Esophagus squamous epithelium (tissue), 5 donors: ENCODE results near the gene ATM. TPM values are rescaled to one million over a fixed set of nuclear protein-coding genes. Genes with fewer than 3 reads are reported as not detected.
"Not testable (repeated sequence)": the region's sequence is repeated elsewhere in the genome, so short reads cannot be mapped to it uniquely, and the experiment has no call there.

ENCODE experiments used
- DNase-seq: peaks from one replicate; lab custom pipeline; 2025; lab: John Stamatoyannopoulos, UW
- H3K27ac ChIP-seq, 4 donors: fragments of 200-600 bp; sonication (generic); one replicate each; pipeline ENCODE4 v1.5.1; 2016 to 2019; ENCODE audit warnings: mild to moderate bottlenecking in 1 of 4
- H3K27me3 ChIP-seq, 4 donors: fragments of 200-600 bp; sonication (generic); 1 replicate in 3 of 4; 2 replicates in 1 of 4; pipeline versions ENCODE4 v1.5.1 to v1.6.0; 2017 to 2021; ENCODE audit warnings: antibody characterized with exemption in 1 of 4
- H3K36me3 ChIP-seq, 3 donors: fragments of 200-600 bp; sonication (generic); one replicate each; pipeline ENCODE4 v1.5.1; 2016 to 2019
- H3K4me1 ChIP-seq, 3 donors: fragments of 200-600 bp; sonication (generic); one replicate each; pipeline ENCODE4 v1.5.1; 2017 to 2019
- H3K4me3 ChIP-seq, 4 donors: fragments of 200-600 bp; sonication (generic); 1 replicate in 3 of 4; 2 replicates in 1 of 4; pipeline ENCODE4 v1.5.1; 2016 to 2019; ENCODE audit warnings: mild to moderate bottlenecking in 2 of 4, moderate library complexity in 1 of 4
- H3K9me3 ChIP-seq, 3 donors: fragments of 200-600 bp; sonication (generic); one replicate each; pipeline ENCODE4 v1.5.1; 2016 to 2019
- CTCF ChIP-seq, 6 experiments: fragments of 450-650 bp in 4 of 6; fragments of 200-600 bp in 2 of 6; sonication (generic) in 2 of 6; IDR thresholded peaks; one replicate each; pipeline ENCODE4 v1.5.1; 2016 to 2019; ENCODE audit warnings: antibody characterized with exemption in 6 of 6, mild to moderate bottlenecking in 4 of 6, moderate library complexity in 4 of 6
- POLR2A ChIP-seq, 4 donors: fragments of 450-650 bp; IDR thresholded peaks; one replicate each; pipeline ENCODE4 v1.6.1; 2017; ENCODE audit warnings: antibody characterized with exemption in 4 of 4, mild to moderate bottlenecking in 4 of 4, moderate library complexity in 3 of 4
- WGBS, 2 donors: methylation state at CpG; one replicate each; pipeline ENCODE4 v1.1.5; 2018; 5-methylcytosine and 5-hydroxymethylcytosine counted together
- intact Hi-C: fragments of 100-400 bp; cut with DNase I; formaldehyde crosslinking; loops from one replicate; pipeline ENCODE4 v1.15.0; 2022
- total RNA-seq, 4 donors: library from RNA; depleted of rRNA; stranded (reverse); fragments of >200 nt; gene quantifications; one replicate each; pipeline ENCODE4 v1.1.0, GENCODE V29; 2016
- donor health status: DM: yes; HTN: yes; CAD: no.

ATM gene
- total RNA-seq, 4 donors from 2014 or later, result 13.9 to 52.6 (median 21.7) TPM

- intact Hi-C loops, result no loop called here
- Histone ChIP-seq H3K27ac (no peak overlapping the region), H3K27me3 (no peaks in the 10 kb centered on the region), H3K9me3 (no peaks in the 10 kb centered on the region), H3K4me3 (no peak overlapping the region), H3K4me1 (peaks cover 0 to 7% (median 0%) of the 10 kb centered on the region in 3 donors), H3K36me3 (peaks cover 0 to 34% (median 0%) of the 10 kb centered on the region in 3 donors)
- no peak for TF ChIP-seq POLR2A (IDR thresholded peaks at IDR 0.05)
- TF ChIP-seq CTCF (IDR thresholded peaks at IDR 0.05), result no peak
- no peak for DNase-seq
- 17 to 59% methylated on average over 1 of the region's 1 CpG for WGBS, 2 donors
These were observed 145.3 kb downstream of the ATM start for GRCh38 chr11:108368134-108368533.

- DNase-seq, result no peak
- Histone ChIP-seq H3K4me3 (no peak overlapping the region), H3K27me3 (no peaks in the 10 kb centered on the region), H3K4me1 (peaks cover 0 to 7% (median 0%) of the 10 kb centered on the region in 3 donors), H3K9me3 (no peaks in the 10 kb centered on the region), H3K36me3 (peaks cover 0 to 34% (median 0%) of the 10 kb centered on the region in 3 donors), H3K27ac (no peak overlapping the region)
- TF ChIP-seq CTCF (IDR thresholded peaks at IDR 0.05), result no peak
- no peak for TF ChIP-seq POLR2A (IDR thresholded peaks at IDR 0.05)
- intact Hi-C loops, result no loop called here
- 82 to 84% methylated on average over 5 of the region's 5 CpGs for WGBS, 2 donors
These were observed 146.2 kb downstream of the ATM start for GRCh38 chr11:108369064-108369463.

- intact Hi-C loops, result no loop called here
- no peaks in the 10 kb centered on the region for H3K9me3 ChIP-seq
- peaks cover 0 to 7% (median 0%) of the 10 kb centered on the region in 3 donors for H3K4me1 ChIP-seq
These were observed 147.4 kb downstream of the ATM start for GRCh38 chr11:108370315-108370714.

GRCh38 chr11:108370990-108371389 lies 148.1 kb downstream of the ATM start:
- no peaks in the 10 kb centered on the region for H3K9me3 ChIP-seq
- no peak overlapping the region for H3K4me3 ChIP-seq
- H3K27me3 ChIP-seq, result no peaks in the 10 kb centered on the region
- DNase-seq, result no peak
- intact Hi-C loops, result no loop called here
- peaks cover 0 to 19% (median 0%) of the 10 kb centered on the region in 3 donors for H3K36me3 ChIP-seq
- TF ChIP-seq CTCF (IDR thresholded peaks at IDR 0.05), result no peak
- TF ChIP-seq POLR2A (IDR thresholded peaks at IDR 0.05), result no peak
- H3K27ac ChIP-seq, result no peak overlapping the region
- 61 to 67% methylated on average over 5 of the region's 5 CpGs for WGBS, 2 donors
- peaks cover 0 to 7% (median 0%) of the 10 kb centered on the region in 3 donors for H3K4me1 ChIP-seq

More at GRCh38 chr11:108370315-108370714, 147.4 kb downstream of the ATM start:
- Histone ChIP-seq H3K27me3 (no peaks in the 10 kb centered on the region), H3K4me3 (no peak overlapping the region), H3K27ac (no peak overlapping the region), H3K36me3 (peaks cover 0 to 26% (median 0%) of the 10 kb centered on the region in 3 donors)
- DNase-seq, result no peak
- TF ChIP-seq CTCF (IDR thresholded peaks at IDR 0.05) (no peak), POLR2A (IDR thresholded peaks at IDR 0.05) (no peak)

GRCh38 chr11:108373505-108373904 lies 150.6 kb downstream of the ATM start:
- DNase-seq, H3K27me3 ChIP-seq: not testable (repeated sequence)

GRCh38 chr11:108388576-108388975 lies 165.7 kb downstream of the ATM start:
- Histone ChIP-seq H3K9me3 (no peaks in the 10 kb centered on the region), H3K27ac (no peak overlapping the region), H3K36me3 (no peaks in the 10 kb centered on the region), H3K4me3 (no peak overlapping the region), H3K27me3 (no peaks in the 10 kb centered on the region), H3K4me1 (no peaks in the 10 kb centered on the region)
- intact Hi-C loops, result no loop called here
- 78 to 85% methylated on average over 5 of the region's 5 CpGs for WGBS, 2 donors
- no peak for DNase-seq
- TF ChIP-seq CTCF (IDR thresholded peaks at IDR 0.05), result no peak
- no peak for TF ChIP-seq POLR2A (IDR thresholded peaks at IDR 0.05)

More at GRCh38 chr11:108373505-108373904, 150.6 kb downstream of the ATM start:
- H3K27ac ChIP-seq, H3K9me3 ChIP-seq, H3K36me3 ChIP-seq, H3K4me3 ChIP-seq, H3K4me1 ChIP-seq, intact Hi-C loops: not testable (repeated sequence)
- WGBS, 2 donors, result 92 to 99% methylated on average over 10 to 15 of the region's 24 CpGs
